CD4-positive, alpha-beta T cell treated with Interferon gamma for 1 hour (primary cell): ENCODE data around the gene RIOK2.
"Not testable (repeated sequence)": the region's sequence is repeated elsewhere in the genome, so short reads cannot be mapped to it uniquely, and the experiment has no call there.

ENCODE experiments used
- DNase-seq: peaks from one replicate; pipeline ENCODE4 v3.0.0-alpha.2; 2020

The RIOK2 gene

DNA sequence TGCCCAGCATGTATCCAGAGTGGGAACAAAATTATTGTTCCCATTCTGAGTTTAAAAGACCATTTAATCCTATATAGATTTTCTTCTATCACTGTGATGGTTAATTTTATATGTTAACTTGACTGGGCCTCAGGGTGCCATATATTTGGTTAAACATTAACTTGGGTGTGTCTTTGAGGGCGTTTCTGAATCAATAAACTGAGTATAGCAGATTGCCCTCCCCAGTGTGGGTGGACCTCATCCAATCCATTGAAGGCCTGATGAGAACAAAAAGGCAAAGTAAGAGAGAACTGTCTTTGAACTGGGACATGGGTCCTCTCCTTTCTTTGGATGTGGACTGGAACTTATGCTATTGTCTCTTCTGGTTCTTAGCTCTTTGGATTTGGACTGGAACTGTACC is 17.3 kb downstream of the RIOK2 start:
- DNase-seq: no peak

GRCh38 chr5:97164846-97165245 is 18.2 kb downstream of the RIOK2 start:
- no peak for DNase-seq

- DNase-seq: no peak
These were observed 19.2 kb downstream of the RIOK2 start for GRCh38 chr5:97163790-97164285.

- no peak for DNase-seq
These were observed 19.7 kb downstream of the RIOK2 start for GRCh38 chr5:97163360-97163764.

- peak; percentile 24 for DNase-seq
These were observed 21.0 kb downstream of the RIOK2 start for GRCh38 chr5:97162045-97162444.

GRCh38 chr5:97157689-97158088 is 25.4 kb downstream of the RIOK2 start:
- no peak for DNase-seq

- no peak for DNase-seq
These were observed 31.7 kb downstream of the RIOK2 start for GRCh38 chr5:97151370-97151769.

GRCh38 chr5:97150401-97150800 is 32.6 kb downstream of the RIOK2 start:
- DNase-seq: no peak

DNA sequence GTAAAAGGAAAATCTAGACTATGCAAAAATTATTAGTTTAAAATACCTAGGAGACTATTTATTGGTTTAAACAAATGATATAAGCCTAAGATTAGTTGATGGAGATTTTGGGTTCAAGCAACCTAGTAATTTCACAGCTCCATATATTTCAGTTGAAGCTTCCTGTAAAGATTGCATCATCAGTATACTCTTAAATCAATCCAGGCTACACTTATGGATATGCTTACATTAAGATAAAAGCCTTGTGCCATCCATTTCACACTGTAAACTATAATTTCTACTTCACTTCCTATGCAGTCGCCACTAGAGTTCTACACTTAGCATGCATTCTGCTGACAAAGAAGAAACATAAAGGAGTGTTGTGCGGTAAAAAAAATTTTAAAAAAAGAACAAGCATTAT is 33.3 kb downstream of the RIOK2 start:
- DNase-seq: no peak

DNA sequence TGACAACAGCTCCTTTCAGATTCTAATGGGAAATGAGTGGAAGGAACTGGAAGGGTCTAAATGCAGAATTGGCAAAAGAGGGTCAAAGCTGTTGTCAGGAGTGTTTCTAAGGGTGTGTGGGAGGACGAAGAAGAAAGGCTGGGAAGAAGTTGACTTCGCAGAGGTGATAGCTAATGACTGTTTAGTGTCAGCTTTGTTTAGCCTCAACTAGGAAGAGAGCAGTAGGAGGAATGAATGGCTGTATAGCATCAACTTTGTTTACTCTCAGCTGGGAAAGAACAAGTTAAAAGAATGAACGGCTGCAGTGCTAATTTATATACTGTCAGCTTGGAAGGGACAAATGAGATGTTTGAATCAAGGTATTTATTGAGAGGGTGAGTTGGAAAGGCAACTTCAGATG is 34.8 kb downstream of the RIOK2 start:
- DNase-seq: no peak

- no peak for DNase-seq
These were observed 39.3 kb downstream of the RIOK2 start for GRCh38 chr5:97143704-97144103.

- peak; percentile 10 for DNase-seq
These were observed 40.4 kb downstream of the RIOK2 start, which contains the start of gene LIX1 for GRCh38 chr5:97142521-97143254. TSS of gene LIX1 (minus strand) at chr5:97142611. CDS start at chr5:97142576, 35 bp downstream.

- DNase-seq: no peak
These were observed 41.5 kb downstream of the RIOK2 start for GRCh38 chr5:97141539-97141938.

DNA sequence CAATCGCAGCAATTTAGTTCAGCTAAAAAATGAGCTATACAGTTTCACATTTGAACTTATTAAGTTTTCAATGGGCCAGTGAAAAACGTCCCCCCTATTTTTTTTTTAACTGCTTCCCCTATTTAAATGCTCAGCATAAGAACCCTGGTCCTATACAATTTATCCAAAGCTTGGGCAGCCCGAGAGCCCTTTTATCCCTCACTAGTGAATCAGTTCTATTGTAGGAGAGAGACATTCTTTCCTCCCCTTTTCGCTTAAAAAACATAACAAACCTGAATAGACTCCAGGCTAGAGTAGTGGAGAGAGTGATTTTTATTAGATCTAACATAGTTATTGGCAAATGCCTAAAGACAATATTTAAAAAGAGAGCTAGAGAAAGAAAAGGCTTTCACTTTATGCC is 42.0 kb downstream of the RIOK2 start:
- DNase-seq: no peak

- DNase-seq: not testable (repeated sequence)
These were observed 42.8 kb downstream of the RIOK2 start for GRCh38 chr5:97140250-97140649.

DNA sequence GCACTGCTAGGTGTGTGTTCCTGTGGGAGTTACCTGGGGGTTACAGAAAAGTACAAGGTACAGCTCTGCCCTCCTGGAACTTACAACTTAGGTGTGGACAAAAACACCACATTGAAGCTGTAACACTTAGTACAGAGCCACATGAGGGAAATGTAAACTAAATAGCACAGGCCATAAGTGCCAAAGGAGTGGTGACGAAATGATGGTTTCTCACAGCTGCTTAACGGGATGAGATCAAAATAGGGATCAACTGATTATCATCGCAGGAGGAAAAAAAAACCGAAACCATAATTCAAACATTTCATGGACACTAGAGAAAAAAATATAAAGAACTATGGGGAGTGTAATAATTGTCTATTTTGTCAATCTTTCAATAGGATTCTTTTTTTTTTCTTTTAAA is 46.6 kb downstream of the RIOK2 start:
- DNase-seq: no peak

- DNase-seq: no peak
These were observed 47.2 kb downstream of the RIOK2 start for GRCh38 chr5:97135868-97136267.

DNA sequence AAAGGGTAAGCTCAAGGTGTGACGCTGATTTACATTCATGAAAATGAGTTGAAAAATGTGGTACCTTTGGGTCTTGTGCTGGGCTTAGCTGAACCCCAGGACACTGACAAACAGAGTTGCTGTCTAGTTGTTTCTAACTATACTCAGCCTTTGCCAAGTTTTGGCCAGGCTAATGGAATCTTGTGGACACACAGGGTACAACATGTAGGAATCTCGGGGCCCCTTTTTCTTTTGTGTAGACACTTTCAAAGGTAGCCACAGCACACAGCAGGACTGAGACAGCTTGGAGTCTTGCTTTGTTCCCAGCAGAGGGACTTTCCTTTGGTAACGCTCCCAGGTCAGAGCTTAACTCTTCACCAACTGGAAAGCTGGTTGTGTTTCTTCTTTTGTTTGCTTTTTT is 48.4 kb downstream of the RIOK2 start:
- no peak for DNase-seq

DNA sequence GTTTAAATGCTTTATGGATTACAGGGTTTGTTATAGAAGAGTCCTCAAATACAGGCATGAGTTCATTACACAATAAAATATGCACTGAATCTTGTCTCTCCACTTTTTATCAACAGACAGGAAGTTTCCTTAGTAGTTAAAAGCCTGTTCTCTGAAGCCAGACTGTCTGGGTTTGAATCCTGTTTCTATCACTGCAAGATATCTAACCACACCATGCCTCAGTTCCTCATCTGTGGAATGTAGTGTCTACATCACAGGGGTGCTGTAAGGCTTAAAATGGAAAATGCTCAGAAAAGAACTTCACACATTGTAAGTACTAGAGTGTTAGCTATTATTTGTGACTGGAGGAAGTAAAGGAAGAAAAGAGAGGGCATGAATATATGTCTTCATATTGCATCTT is 49.9 kb downstream of the RIOK2 start:
- no peak for DNase-seq

DNA sequence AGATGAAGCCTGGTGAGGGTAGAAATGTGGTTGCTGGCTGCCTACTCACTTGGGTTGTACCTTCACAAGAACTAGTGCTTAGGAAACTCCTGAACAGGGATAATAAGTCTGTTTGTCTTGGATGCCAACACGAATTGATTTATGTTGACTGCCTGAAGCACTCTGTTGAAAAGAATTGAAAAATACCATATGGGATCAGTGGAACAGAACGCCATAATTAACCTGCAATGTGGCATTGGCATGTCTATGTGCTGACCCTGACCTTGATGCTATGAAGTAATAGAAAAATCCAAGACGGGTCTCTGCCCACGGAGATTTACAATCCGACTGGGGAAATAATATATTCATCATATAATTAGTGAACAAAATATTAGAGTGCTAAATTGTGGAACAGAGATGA is 51.1 kb downstream of the RIOK2 start:
- DNase-seq: no peak

GRCh38 chr5:97131139-97131710 is 51.8 kb downstream of the RIOK2 start:
- DNase-seq: no peak

DNA sequence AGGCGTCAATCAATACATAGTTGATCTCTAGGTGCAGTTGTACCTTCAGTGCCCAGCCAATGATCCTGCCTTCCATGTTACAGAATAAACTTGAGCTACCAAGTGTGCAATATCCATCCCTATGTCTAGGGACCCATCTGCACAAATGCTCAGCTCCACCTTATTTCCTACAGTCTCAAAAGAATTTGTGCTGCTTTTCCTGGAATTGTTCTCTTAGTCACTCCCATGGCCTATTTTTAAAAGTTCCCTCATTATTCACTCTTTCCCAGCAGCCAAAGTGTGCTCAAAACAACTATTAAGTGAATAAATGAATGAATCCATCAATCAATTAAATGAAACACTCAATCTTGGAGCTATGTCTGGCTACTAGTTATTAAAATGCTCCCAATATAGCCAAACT is 55.3 kb downstream of the RIOK2 start:
- no peak for DNase-seq

DNA sequence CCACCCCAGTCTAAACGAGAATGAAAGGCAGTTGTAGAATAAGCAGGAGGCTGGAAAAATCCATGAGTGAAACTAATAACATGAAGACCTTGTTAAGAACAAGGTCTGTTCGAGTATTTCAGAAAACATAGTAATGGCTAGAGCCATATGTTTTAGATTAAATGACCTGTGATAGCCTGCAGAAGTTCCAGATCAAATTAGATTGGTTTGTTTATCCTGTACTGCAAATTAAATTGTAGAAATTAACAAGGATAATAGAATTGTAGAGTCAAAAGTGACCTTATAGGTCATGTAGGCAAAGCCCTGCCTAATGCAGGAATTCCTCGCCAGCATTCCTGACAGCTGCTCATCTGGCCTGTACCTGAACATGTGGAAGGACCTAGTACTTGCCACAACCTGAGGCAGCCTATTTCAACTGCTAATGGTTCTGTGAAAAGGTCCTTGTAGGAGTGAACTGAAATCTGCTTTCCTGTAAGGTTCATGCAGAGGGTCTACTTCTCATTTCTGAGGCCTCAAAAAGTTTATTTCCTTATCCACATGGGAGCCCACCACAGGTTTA is 57.8 kb downstream of the RIOK2 start:
- DNase-seq: no peak

DNA sequence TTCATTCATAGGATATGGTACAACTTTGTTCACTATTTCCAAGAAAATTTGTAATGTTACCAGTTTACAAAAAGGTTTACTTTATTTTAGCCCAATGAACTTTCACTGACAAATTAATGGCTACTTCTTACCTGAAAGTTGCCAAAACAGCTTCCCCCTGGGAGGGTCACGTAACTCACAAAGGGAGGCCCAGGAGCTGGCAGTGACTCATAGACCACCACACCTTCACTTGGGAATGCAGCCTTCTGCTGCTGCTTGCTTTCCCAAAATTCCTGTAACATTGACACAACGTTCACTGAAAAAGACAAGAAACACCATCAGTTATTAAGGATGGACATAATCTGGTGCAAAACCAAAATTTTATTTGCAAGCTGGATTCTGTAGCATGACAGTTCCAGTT is 58.7 kb downstream of the RIOK2 start:
- DNase-seq: no peak
